DMS153 (cell line): ENCODE results near the gene GEMIN4.
"Not testable (repeated sequence)": the region's sequence is repeated elsewhere in the genome, so short reads cannot be mapped to it uniquely, and the experiment has no call there.

Source experiments
- DNase-seq: peaks from one replicate; lab custom pipeline; 2025; lab: John Stamatoyannopoulos, UW

Gene GEMIN4

GRCh38 chr17:778096-778495 is 26.0 kb upstream of the GEMIN4 start:
- DNase-seq, result no peak

- DNase-seq, result no peak
These were observed 22.2 kb upstream of the GEMIN4 start for GRCh38 chr17:774313-774584.

GRCh38 chr17:773467-774312 is 21.6 kb upstream of the GEMIN4 start:
- no peak for DNase-seq

GRCh38 chr17:773016-773415 is 21.0 kb upstream of the GEMIN4 start:
- DNase-seq, result no peak

GRCh38 chr17:767076-767475 is 15.0 kb upstream of the GEMIN4 start:
- no peak for DNase-seq

GRCh38 chr17:760371-760770 is 8.3 kb upstream of the GEMIN4 start:
- no peak for DNase-seq

GRCh38 chr17:759964-760363 is 7.9 kb upstream of the GEMIN4 start:
- no peak for DNase-seq

- not testable (repeated sequence) for DNase-seq
These were observed 4.0 kb upstream of the GEMIN4 start for GRCh38 chr17:756010-756567.

- not testable (repeated sequence) for DNase-seq
These were observed 3.4 kb upstream of the GEMIN4 start for GRCh38 chr17:755319-755961.

- no peak for DNase-seq
These were observed 1.4 kb upstream of the GEMIN4 start for GRCh38 chr17:753418-753817.

- no peak for DNase-seq
These were observed 656 bp upstream of the GEMIN4 start for GRCh38 chr17:752620-753219.

GRCh38 chr17:751269-752001 is 629 bp downstream of the GEMIN4 start:
- no peak for DNase-seq

GRCh38 chr17:750431-751037 is 1.5 kb downstream of the GEMIN4 start:
- DNase-seq, result no peak

- not testable (repeated sequence) for DNase-seq
These were observed 2.7 kb downstream of the GEMIN4 start for GRCh38 chr17:749359-749758.

GRCh38 chr17:748604-749003 is 3.5 kb downstream of the GEMIN4 start:
- DNase-seq, result not testable (repeated sequence)

GRCh38 chr17:746783-747629 is 5.1 kb downstream of the GEMIN4 start:
- DNase-seq, result no peak

GRCh38 chr17:746181-746580 is 5.9 kb downstream of the GEMIN4 start:
- no peak for DNase-seq

GRCh38 chr17:745406-745805 is 6.7 kb downstream of the GEMIN4 start:
- no peak for DNase-seq

GRCh38 chr17:744937-745336 is 7.1 kb downstream of the GEMIN4 start:
- no peak for DNase-seq

GRCh38 chr17:743139-743538 is 8.9 kb downstream of the GEMIN4 start:
- no peak for DNase-seq
